Tibial artery (tissue), 4 donors: ENCODE measurements around the gene PRAMEF11.

ENCODE experiments used
- DNase-seq, 2 donors: peaks; one replicate each; pipeline ENCODE4 v3.0.0-alpha.2; 2019
- H3K27ac ChIP-seq, 2 donors: fragments of 200-600 bp; sonication (generic) in 1 of 2; 1 replicate in 1 of 2; 2 replicates in 1 of 2; pipeline ENCODE4 v1.5.1; 2018 to 2019; ENCODE audit warnings: mild to moderate bottlenecking in 1 of 2
- H3K27me3 ChIP-seq, 2 donors: fragments of 200-600 bp; sonication (generic) in 1 of 2; one replicate each; pipeline versions ENCODE4 v1.5.1 to v1.6.0; 2016 to 2019
- H3K36me3 ChIP-seq, 3 donors: fragments of 200-600 bp; sonication (generic) in 2 of 3; one replicate each; pipeline ENCODE4 v1.5.1; 2016 to 2019; ENCODE audit warnings: mild to moderate bottlenecking in 2 of 3
- H3K4me1 ChIP-seq, 4 donors: fragments of 200-600 bp; sonication (generic) in 2 of 4; 1 replicate in 3 of 4; 2 replicates in 1 of 4; pipeline ENCODE4 v1.5.1; 2016 to 2019
- H3K4me3 ChIP-seq, 2 donors: fragments of 200-600 bp; sonication (generic) in 1 of 2; 1 replicate in 1 of 2; 2 replicates in 1 of 2; pipeline ENCODE4 v1.5.1; 2018 to 2019; ENCODE audit warnings: mild to moderate bottlenecking in 2 of 2
- H3K9me3 ChIP-seq, 3 donors: fragments of 200-600 bp; sonication (generic) in 1 of 3; one replicate each; pipeline ENCODE4 v1.5.1; 2016 to 2019
- intact Hi-C: fragments of 100-400 bp; cut with DNase I; formaldehyde crosslinking; loops from one replicate; pipeline ENCODE4 v1.15.0; 2023; ENCODE audit warnings: low total_unique reads
- TF ChIP-seq, protein P1 (sequence below), 2 experiments: fragments of 200-600 bp in 1 of 2; fragments of 450-650 bp in 1 of 2; IDR thresholded peaks; one replicate each; pipeline ENCODE4 v1.5.1; 2017 to 2019; ENCODE audit warnings: antibody characterized with exemption in 2 of 2, mild to moderate bottlenecking in 1 of 2, moderate library complexity in 1 of 2

Gene PRAMEF11

DNA sequence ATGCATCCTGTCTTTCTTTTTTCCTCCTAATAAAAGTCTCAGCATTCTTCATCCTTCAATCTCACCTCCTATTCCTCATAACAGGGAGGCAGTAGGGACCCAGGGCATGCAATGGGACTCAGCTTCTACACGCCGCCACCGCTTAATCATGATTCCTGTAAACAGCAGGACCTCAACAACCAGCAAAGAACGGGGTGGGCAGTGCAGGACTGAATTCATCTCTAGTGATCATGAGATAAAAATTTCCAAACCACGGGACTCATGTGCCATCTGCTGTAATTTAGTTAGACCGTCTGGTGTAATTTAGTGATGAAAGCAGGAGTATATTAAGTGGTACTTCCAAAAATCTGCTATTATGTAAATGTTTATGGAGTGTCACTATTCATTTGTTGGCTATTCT is 52.3 kb downstream of the PRAMEF11 start:
- DNase-seq, result no peak
- H3K4me3 ChIP-seq, result no peak overlapping the region
- H3K27me3 ChIP-seq, result peaks cover 0 to 2% of the 10 kb centered on the region in 2 donors
- TF ChIP-seq, protein P1, sequence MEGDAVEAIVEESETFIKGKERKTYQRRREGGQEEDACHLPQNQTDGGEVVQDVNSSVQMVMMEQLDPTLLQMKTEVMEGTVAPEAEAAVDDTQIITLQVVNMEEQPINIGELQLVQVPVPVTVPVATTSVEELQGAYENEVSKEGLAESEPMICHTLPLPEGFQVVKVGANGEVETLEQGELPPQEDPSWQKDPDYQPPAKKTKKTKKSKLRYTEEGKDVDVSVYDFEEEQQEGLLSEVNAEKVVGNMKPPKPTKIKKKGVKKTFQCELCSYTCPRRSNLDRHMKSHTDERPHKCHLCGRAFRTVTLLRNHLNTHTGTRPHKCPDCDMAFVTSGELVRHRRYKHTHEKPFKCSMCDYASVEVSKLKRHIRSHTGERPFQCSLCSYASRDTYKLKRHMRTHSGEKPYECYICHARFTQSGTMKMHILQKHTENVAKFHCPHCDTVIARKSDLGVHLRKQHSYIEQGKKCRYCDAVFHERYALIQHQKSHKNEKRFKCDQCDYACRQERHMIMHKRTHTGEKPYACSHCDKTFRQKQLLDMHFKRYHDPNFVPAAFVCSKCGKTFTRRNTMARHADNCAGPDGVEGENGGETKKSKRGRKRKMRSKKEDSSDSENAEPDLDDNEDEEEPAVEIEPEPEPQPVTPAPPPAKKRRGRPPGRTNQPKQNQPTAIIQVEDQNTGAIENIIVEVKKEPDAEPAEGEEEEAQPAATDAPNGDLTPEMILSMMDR (IDR thresholded peaks at IDR 0.05), result no peak
- H3K4me1 ChIP-seq, result no peaks in the 10 kb centered on the region
- H3K9me3 ChIP-seq, result peaks cover 0 to 2% (median 1%) of the 10 kb centered on the region in 3 donors
- intact Hi-C loops, result no loop called here
- no peak overlapping the region for H3K27ac ChIP-seq
- H3K36me3 ChIP-seq, result no peaks in the 10 kb centered on the region

DNA sequence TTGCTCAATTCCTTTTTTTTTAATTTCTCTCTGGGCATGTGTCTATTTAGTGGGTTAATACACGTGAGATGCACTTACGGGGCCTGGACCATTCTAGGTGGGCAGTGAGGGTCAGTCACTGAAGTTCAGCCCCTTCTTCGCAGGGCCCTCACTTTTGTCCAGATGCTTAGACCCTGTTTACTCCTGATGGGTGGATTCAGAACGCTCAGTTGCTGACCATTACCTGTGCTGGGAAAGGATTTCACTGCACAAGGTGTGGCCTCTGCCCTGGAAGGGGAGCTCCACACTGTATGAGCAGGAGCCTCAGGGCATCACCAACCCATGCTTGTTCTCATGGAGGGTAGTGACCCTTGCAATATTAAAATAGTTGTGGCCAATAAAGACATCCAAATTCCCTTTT is 53.1 kb downstream of the PRAMEF11 start:
- Histone ChIP-seq H3K9me3 (no peaks in the 10 kb centered on the region), H3K36me3 (no peaks in the 10 kb centered on the region), H3K27me3 (no peaks in the 10 kb centered on the region), H3K27ac (no peak overlapping the region), H3K4me1 (no peaks in the 10 kb centered on the region), H3K4me3 (no peak overlapping the region)
- intact Hi-C loops, result no loop called here
- TF ChIP-seq, protein P1 (IDR thresholded peaks at IDR 0.05), result no peak
- DNase-seq, result no peak

DNA sequence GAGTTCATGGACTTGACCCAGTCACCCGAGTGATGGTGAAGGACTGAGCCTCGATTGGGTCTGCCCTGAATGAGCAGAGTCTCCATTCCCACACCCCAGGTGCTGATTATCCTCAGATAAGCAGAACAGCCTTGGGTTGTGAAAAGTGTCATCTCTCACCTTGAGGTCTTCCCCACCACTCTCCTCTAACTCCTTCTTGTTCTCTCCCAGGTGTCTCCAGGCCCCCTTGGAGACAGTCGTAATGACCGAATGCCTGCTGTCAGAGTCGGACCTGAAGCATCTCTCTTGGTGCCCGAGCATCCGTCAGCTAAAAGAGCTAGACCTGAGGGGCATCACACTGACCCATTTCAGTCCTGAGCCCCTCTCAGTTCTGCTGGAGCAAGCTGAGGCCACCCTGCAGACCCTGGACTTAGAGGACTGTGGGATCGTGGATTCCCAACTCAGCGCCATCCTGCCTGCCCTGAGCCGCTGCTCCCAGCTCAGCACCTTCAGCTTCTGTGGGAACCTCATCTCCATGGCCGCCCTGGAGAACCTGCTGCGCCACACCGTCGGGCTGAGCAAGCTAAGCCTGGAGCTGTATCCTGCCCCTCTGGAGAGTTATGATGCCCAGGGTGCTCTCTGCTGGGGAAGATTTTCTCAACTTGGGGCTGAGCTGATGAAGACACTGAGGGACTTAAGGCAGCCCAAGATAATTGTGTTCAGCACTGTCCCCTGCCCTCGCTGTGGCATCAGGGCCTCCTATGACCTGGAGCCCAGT is 54.2 kb downstream of the PRAMEF11 start:
- intact Hi-C loops, result no loop called here
- TF ChIP-seq, protein P1 (IDR thresholded peaks at IDR 0.05), result no peak
- no peak for DNase-seq
- no peaks in the 10 kb centered on the region for H3K4me1 ChIP-seq
- H3K4me3 ChIP-seq, result no peak overlapping the region
- no peaks in the 10 kb centered on the region for H3K36me3 ChIP-seq
- H3K9me3 ChIP-seq, result no peaks in the 10 kb centered on the region
- no peaks in the 10 kb centered on the region for H3K27me3 ChIP-seq
- no peak overlapping the region for H3K27ac ChIP-seq

DNA sequence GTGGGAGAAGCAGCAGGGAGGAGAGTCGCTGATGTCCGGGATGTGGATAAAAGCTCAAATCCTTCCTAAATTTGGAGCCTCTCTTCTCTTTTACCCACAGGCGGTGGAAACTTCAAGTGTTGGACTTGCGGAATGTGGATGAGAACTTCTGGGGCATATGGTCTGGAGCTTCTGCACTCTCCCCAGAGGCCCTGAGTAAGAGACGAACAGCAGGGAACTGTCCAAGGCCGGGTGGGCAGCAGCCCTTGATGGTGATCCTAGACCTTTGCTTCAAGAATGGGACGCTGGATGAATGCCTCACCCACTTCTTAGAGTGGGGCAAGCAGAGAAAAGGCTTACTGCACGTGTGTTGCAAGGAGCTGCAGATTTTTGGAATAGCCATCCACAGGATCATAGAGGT is 55.8 kb downstream of the PRAMEF11 start:
- Histone ChIP-seq H3K4me3 (no peak overlapping the region), H3K9me3 (no peaks in the 10 kb centered on the region), H3K27me3 (peaks cover 0 to 7% of the 10 kb centered on the region in 2 donors), H3K27ac (no peak overlapping the region), H3K4me1 (no peaks in the 10 kb centered on the region), H3K36me3 (no peaks in the 10 kb centered on the region)
- intact Hi-C loops, result no loop called here
- TF ChIP-seq, protein P1 (IDR thresholded peaks at IDR 0.05), result no peak
- no peak for DNase-seq

DNA sequence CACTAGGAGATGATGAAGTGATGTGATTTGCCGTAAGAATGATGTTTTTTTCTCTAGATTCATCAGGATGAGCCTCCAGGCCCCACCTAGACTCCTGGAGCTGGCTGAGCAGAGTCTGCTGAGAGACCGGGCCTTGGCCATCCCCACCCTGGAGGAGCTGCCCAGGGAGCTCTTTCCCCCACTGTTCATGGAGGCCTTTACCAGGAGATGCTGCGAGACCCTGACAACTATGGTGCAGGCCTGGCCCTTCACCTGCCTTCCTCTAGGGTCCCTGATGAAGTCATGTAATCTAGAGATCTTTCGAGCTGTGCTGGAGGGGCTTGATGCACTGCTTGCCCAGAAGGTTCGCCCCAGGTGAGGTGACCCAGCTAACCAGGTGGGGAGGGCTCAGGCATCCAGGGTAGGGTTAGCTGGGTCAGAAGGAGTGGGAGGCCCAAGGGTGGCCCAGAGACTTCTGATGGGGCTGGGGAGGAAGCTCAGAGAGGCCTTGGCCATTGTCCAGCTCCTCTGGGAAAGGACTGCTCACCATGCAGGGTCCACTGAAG is 56.3 kb downstream of the PRAMEF11 start:
- Histone ChIP-seq H3K9me3 (no peaks in the 10 kb centered on the region), H3K36me3 (no peaks in the 10 kb centered on the region), H3K4me1 (no peaks in the 10 kb centered on the region), H3K4me3 (no peak overlapping the region), H3K27me3 (peaks cover 0 to 13% of the 10 kb centered on the region in 2 donors), H3K27ac (no peak overlapping the region)
- intact Hi-C loops, result no loop called here
- no peak for DNase-seq
- TF ChIP-seq, protein P1 (IDR thresholded peaks at IDR 0.05), result no peak
